H9 (cell line): Measurements from ENCODE around the gene NFKBIA. TPM values are rescaled to one million over a fixed set of nuclear protein-coding genes. Genes with fewer than 3 reads are reported as not detected.

ENCODE experiments used
- DNase-seq: peaks from one replicate; pipeline ENCODE4 v3.0.0-alpha.2; 2017
- H2AFZ ChIP-seq: one replicate; pipeline ENCODE4 v1.6.1; 2013; ENCODE audit warnings: mild to moderate bottlenecking, low read length, control low read depth, moderate library complexity
- H2AK5ac ChIP-seq: 2 replicates; pipeline ENCODE4 v1.6.1; 2013; ENCODE audit warnings: low read length, control low read depth, mixed read lengths; ENCODE audit not compliant: insufficient read length
- H2BK120ac ChIP-seq: one replicate; pipeline ENCODE4 v1.6.1; 2013; ENCODE audit warnings: low read depth, mild to moderate bottlenecking, low read length, control low read depth, inconsistent platforms; ENCODE audit not compliant: poor library complexity, severe bottlenecking
- H2BK12ac ChIP-seq: 2 replicates; pipeline ENCODE4 v1.6.1; 2013; ENCODE audit warnings: low read length, control low read depth, mixed read lengths, low read depth; ENCODE audit not compliant: insufficient read length
- H2BK15ac ChIP-seq: 2 replicates; pipeline ENCODE4 v1.6.1; 2013; ENCODE audit warnings: low read depth, low read length, control low read depth
- H2BK20ac ChIP-seq: one replicate; pipeline ENCODE4 v1.6.1; 2013; ENCODE audit warnings: low read depth, mild to moderate bottlenecking, low read length, control low read depth, inconsistent platforms; ENCODE audit not compliant: poor library complexity, severe bottlenecking
- H2BK5ac ChIP-seq: 2 replicates; pipeline ENCODE4 v1.6.1; 2013; ENCODE audit warnings: low read length, control low read depth, mixed read lengths; ENCODE audit not compliant: insufficient read length
- H3K14ac ChIP-seq: 2 replicates; pipeline ENCODE4 v1.6.1; 2013; ENCODE audit warnings: low read length, control low read depth; ENCODE audit not compliant: insufficient read depth
- H3K18ac ChIP-seq: 2 replicates; pipeline ENCODE4 v1.6.1; 2013; ENCODE audit warnings: low read depth, mild to moderate bottlenecking, mixed read lengths, low read length, control low read depth; ENCODE audit not compliant: insufficient read length
- H3K23ac ChIP-seq: 2 replicates; pipeline ENCODE4 v1.6.1; 2013; ENCODE audit warnings: low read length, control low read depth, mixed read lengths, low read depth; ENCODE audit not compliant: insufficient read length
- H3K23me2 ChIP-seq: 2 replicates; pipeline ENCODE4 v1.6.1; 2013; ENCODE audit warnings: low read depth, mild to moderate bottlenecking, mixed read lengths, low read length, control low read depth; ENCODE audit not compliant: insufficient read length, poor library complexity, severe bottlenecking
- H3K27ac ChIP-seq: 2 replicates; pipeline ENCODE4 v1.5.1; 2013; ENCODE audit warnings: low read length, control low read depth, mixed read lengths, low read depth; ENCODE audit not compliant: insufficient read length
- H3K27me3 ChIP-seq: 2 replicates; pipeline ENCODE4 v1.6.1; 2013; ENCODE audit warnings: low read length, control low read depth, inconsistent platforms; ENCODE audit not compliant: insufficient read depth
- H3K4ac ChIP-seq: 2 replicates; pipeline ENCODE4 v1.6.1; 2013; ENCODE audit warnings: low read depth, mild to moderate bottlenecking, control low read depth, inconsistent platforms, low read length, moderate library complexity
- H3K4me1 ChIP-seq: 2 replicates; pipeline ENCODE4 v1.6.1; 2013; ENCODE audit warnings: low read length, control low read depth, inconsistent platforms; ENCODE audit not compliant: insufficient read depth
- H3K4me2 ChIP-seq: 2 replicates; pipeline ENCODE4 v1.6.1; 2013; ENCODE audit warnings: low read length, control low read depth, mixed read lengths; ENCODE audit not compliant: insufficient read length, insufficient read depth
- H3K56ac ChIP-seq: 2 replicates; pipeline ENCODE4 v1.6.1; 2013; ENCODE audit warnings: low read depth, mild to moderate bottlenecking, mixed read lengths, low read length, control low read depth; ENCODE audit not compliant: insufficient read length
- H3K79me1 ChIP-seq: 2 replicates; pipeline ENCODE4 v1.6.1; 2013; ENCODE audit warnings: low read depth, mild to moderate bottlenecking, moderate library complexity, low read length, control low read depth, inconsistent platforms; ENCODE audit not compliant: insufficient read depth, poor library complexity, severe bottlenecking
- H3K79me2 ChIP-seq: 2 replicates; pipeline ENCODE4 v1.6.1; 2013; ENCODE audit warnings: low read length, control low read depth, inconsistent platforms; ENCODE audit not compliant: insufficient read depth
- H3K9ac ChIP-seq: 2 replicates; pipeline ENCODE4 v1.6.1; 2013; ENCODE audit warnings: low read length, control low read depth, mixed read lengths; ENCODE audit not compliant: insufficient read length; ENCODE audit errors: extremely low read depth
- H3K9me3 ChIP-seq: one replicate; pipeline ENCODE4 v1.6.1; 2013; ENCODE audit warnings: low read depth, low read length, inconsistent platforms; ENCODE audit not compliant: control insufficient read depth
- H3T11ph ChIP-seq: one replicate; pipeline ENCODE4 v1.6.1; 2013; ENCODE audit warnings: mild to moderate bottlenecking, low read length, control low read depth, inconsistent platforms
- H4K20me1 ChIP-seq: one replicate; pipeline ENCODE4 v1.6.1; 2013; ENCODE audit not compliant: control insufficient read depth, insufficient read length, insufficient read depth
- H4K5ac ChIP-seq: 2 replicates; pipeline ENCODE4 v1.6.1; 2013; ENCODE audit warnings: low read depth, mild to moderate bottlenecking, mixed read lengths, low read length, control low read depth; ENCODE audit not compliant: insufficient read length
- H4K8ac ChIP-seq: replicated peaks from 2 replicates; pipeline ENCODE4 v1.6.1; 2013; ENCODE audit warnings: low read length, control low read depth, mixed read lengths, low read depth; ENCODE audit not compliant: insufficient read length
- H4K91ac ChIP-seq: 2 replicates; pipeline ENCODE4 v1.6.1; 2013; ENCODE audit warnings: low read depth, mild to moderate bottlenecking, moderate library complexity, mixed read lengths, low read length, control low read depth; ENCODE audit not compliant: insufficient read length
- H3K27ac Mint-ChIP-seq, 3 experiments: 2 replicates in 2 of 3; 3 replicates in 1 of 3; pipeline ENCODE4 v1.8.0; 2020 to 2021; ENCODE audit warnings: mixed read lengths in 3 of 3, mild to moderate bottlenecking in 1 of 3, moderate library complexity in 1 of 3
- H3K27me3 Mint-ChIP-seq: 2 replicates; pipeline ENCODE4 v1.8.0; 2021; ENCODE audit warnings: low read depth, mild to moderate bottlenecking, moderate library complexity, mixed read lengths
- H3K36me3 Mint-ChIP-seq, 3 experiments: 2 replicates in 2 of 3; 3 replicates in 1 of 3; pipeline ENCODE4 v1.8.0; 2020 to 2021; ENCODE audit warnings: low read depth in 3 of 3, mixed read lengths in 3 of 3; ENCODE audit not compliant: insufficient read depth in 1 of 3
- H3K4me1 Mint-ChIP-seq, 2 experiments: 2 replicates each; pipeline ENCODE4 v1.8.0; 2020; ENCODE audit warnings: mixed read lengths in 2 of 2
- H3K4me3 Mint-ChIP-seq, 2 experiments: 2 replicates in 1 of 2; 3 replicates in 1 of 2; pipeline ENCODE4 v1.8.0; 2020 to 2021; ENCODE audit warnings: mild to moderate bottlenecking in 2 of 2, mixed read lengths in 2 of 2, moderate library complexity in 1 of 2
- H3K9me3 Mint-ChIP-seq, 2 experiments: 2 replicates in 1 of 2; 3 replicates in 1 of 2; pipeline ENCODE4 v1.8.0; 2020; ENCODE audit warnings: mild to moderate bottlenecking in 2 of 2, mixed read lengths in 2 of 2, moderate library complexity in 1 of 2
- WGBS: extraction: QIAGEN DNeasy Blood & Tissue Kit; methylation state at CpG from one replicate; pipeline ENCODE4 v1.1.7; 2013; ENCODE audit warnings: missing lambda C conversion rate, low lambda C conversion rate, mixed read lengths; ENCODE audit not compliant: insufficient read length; ENCODE audit errors: extremely low coverage; 5-methylcytosine and 5-hydroxymethylcytosine counted together
- total RNA-seq: library from RNA; stranded (reverse); gene quantifications from 2 replicates; pipeline ENCODE4 v1.2.1, GENCODE V29; 2021
- TF ChIP-seq, protein P1 (sequence below): fragments of 200-600 bp; sonication (generic); conservative IDR thresholded peaks from 3 replicates; pipeline ENCODE4 v1.8.0; 2021; ENCODE audit warnings: antibody characterized with exemption, mild to moderate bottlenecking

Gene NFKBIA
- total RNA-seq, 1 experiment from 2014 or later: 38.4 TPM

DNA sequence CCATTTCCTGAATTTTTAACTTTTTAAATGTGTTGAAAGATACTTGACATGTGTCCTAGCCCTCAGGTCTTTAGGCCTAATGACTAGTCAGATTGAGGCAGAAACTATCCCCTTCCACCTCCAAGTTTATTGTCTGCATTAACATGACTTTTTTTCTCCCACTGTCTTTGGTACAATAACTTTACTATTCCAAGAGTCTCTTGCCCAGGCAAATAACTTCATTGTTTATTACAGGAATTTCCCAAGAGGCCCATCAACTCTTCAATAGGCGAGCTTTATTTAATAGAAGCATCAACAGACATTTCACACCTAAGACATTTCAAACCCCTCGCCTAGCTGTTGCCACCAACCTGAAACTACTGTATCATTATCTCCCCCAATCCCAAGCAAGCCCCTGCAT is 10.7 kb downstream of the NFKBIA start:
- no peaks in the 10 kb centered on the region for H4K20me1 ChIP-seq
- no peak overlapping the region for H3K4me2 ChIP-seq
- H4K5ac ChIP-seq: no peak overlapping the region
- peaks cover 3% of the 10 kb centered on the region; the same call in 1 of the 2 replicates for H3K4me1 ChIP-seq
- Mint-ChIP-seq H3K4me1 (peaks cover 36 to 49% of the 10 kb centered on the region in 2 experiments), H3K27ac (peak overlapping the region in 1 of 3 experiments; percentile 54; a peak in 1 of 7 replicates), H3K36me3 (no peaks in the 10 kb centered on the region; a peak in 1 of 7 replicates), H3K9me3 (no peaks in the 10 kb centered on the region), H3K27me3 (no peaks in the 10 kb centered on the region), H3K4me3 (no peak overlapping the region)
- H3K18ac ChIP-seq: no peak overlapping the region
- H3K14ac ChIP-seq: no peak overlapping the region
- no CpG with 5 or more reads among the region's 2 CpGs for WGBS
- TF ChIP-seq, protein P1, sequence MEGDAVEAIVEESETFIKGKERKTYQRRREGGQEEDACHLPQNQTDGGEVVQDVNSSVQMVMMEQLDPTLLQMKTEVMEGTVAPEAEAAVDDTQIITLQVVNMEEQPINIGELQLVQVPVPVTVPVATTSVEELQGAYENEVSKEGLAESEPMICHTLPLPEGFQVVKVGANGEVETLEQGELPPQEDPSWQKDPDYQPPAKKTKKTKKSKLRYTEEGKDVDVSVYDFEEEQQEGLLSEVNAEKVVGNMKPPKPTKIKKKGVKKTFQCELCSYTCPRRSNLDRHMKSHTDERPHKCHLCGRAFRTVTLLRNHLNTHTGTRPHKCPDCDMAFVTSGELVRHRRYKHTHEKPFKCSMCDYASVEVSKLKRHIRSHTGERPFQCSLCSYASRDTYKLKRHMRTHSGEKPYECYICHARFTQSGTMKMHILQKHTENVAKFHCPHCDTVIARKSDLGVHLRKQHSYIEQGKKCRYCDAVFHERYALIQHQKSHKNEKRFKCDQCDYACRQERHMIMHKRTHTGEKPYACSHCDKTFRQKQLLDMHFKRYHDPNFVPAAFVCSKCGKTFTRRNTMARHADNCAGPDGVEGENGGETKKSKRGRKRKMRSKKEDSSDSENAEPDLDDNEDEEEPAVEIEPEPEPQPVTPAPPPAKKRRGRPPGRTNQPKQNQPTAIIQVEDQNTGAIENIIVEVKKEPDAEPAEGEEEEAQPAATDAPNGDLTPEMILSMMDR: no peak
- no peaks in the 10 kb centered on the region for H3K79me2 ChIP-seq
- H3K23ac ChIP-seq: no peak overlapping the region
- H4K91ac ChIP-seq: no peak overlapping the region
- no peak overlapping the region for H2AFZ ChIP-seq
- no peaks in the 10 kb centered on the region for H3K23me2 ChIP-seq
- H2BK120ac ChIP-seq: no peak overlapping the region
- H2BK5ac ChIP-seq: no peak overlapping the region
- H3K9ac ChIP-seq: no peak overlapping the region
- no peak overlapping the region for H3T11ph ChIP-seq
- no peak overlapping the region for H2BK12ac ChIP-seq
- no peak for DNase-seq
- H2BK20ac ChIP-seq: no peak overlapping the region
- H2AK5ac ChIP-seq: no peak overlapping the region
- H3K56ac ChIP-seq: no peak overlapping the region
- H3K27me3 ChIP-seq: no peaks in the 10 kb centered on the region
- no peaks in the 10 kb centered on the region for H3K79me1 ChIP-seq
- H3K9me3 ChIP-seq: no peaks in the 10 kb centered on the region
- H3K27ac ChIP-seq: no peak overlapping the region
- H4K8ac ChIP-seq: no peak overlapping the region
- H2BK15ac ChIP-seq: no peak overlapping the region
- no peak overlapping the region for H3K4ac ChIP-seq
